GM12872 (cell line): Measurements from ENCODE around the gene WASF1.

Experiments used
- CTCF ChIP-seq: IDR thresholded peaks from 3 replicates; pipeline ENCODE4 v1.5.1; 2011; ENCODE audit warnings: low read depth, mild to moderate bottlenecking, low read length, moderate library complexity; ENCODE audit not compliant: insufficient read depth

WASF1 gene

DNA sequence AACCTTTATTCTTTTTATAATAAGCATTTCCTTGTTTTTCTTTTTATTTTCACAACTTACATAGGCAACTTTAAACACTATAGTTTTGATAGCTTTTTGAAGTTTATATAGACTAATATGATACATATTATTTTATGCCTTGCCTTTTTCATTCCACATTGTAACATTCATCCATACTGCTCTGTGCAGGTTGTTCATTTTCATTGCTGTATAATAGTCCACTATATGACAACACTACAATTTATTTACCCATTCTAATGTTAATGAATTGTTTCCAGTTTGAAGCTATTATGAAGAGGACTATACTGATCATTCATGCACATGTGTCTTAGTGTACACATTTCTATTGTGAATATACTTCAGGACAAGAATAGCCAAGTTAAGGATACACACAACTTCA, 49.1 kb downstream of the WASF1 start:
- no peak for TF ChIP-seq CTCF

DNA sequence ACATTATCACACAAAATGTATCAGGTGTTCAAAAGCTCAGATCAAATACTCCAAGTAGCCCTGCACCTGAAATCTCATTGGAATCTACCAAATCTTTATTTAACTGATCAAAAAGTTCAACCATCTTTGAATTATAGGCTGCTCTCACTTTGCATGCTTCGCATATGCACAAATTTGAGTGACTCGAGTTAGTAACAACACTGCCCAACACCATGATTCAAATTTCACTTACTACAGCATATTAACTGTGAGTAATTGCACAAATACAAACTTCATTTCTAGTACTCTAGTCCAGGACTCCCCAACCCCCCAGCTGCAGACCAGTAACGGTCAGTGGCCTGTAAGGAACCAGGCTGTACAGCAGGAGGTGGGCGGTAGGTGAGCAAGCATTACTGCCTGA, 51.1 kb downstream of the WASF1 start:
- no peak for TF ChIP-seq CTCF

DNA sequence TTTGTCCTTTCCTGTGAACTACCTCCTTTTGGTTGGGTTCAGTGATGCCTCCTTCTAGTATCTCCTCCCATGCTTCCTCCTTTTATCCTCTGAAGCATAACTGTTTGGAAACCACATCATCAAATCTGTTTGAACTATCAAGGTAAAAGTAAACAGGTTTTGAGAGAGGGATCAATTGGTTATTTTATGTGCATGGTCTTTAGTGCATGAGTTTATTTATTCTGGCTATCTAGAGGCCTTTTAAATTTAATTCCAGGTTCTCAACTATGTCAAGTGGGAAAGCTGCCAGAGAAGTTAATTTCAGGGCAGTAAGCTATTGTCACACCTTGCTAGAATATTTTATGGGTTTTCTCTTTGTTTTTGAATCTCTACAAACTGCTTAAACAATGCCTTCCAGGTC, 54.1 kb downstream of the WASF1 start:
- TF ChIP-seq CTCF = no peak

GRCh38 chr6:110116258-110116657, 63.2 kb downstream of the WASF1 start:
- no peak for TF ChIP-seq CTCF

DNA sequence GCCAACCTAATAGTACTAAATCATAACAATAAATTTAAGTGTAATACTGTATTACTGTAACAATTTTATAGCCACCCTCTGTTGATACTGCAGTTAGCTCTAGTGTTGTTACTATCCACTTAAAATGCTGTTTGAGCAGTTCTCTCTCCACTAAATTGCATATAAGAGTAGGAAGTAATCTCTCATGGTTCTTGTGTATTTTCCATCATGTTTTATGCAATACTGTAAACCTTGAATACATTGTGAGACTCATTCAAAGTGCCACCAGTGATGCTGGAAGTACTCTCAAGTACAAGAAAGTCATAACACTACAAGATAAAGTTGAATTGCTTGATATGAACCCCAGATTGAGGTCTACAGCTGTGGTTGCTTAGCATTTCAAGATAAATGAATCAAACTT, 65.5 kb downstream of the WASF1 start:
- no peak for TF ChIP-seq CTCF

- TF ChIP-seq CTCF = no peak
Measured at GRCh38 chr6:110105296-110105695, 74.2 kb downstream of the WASF1 start.

- no peak for TF ChIP-seq CTCF
Measured at GRCh38 chr6:110103260-110103659, 76.2 kb downstream of the WASF1 start.

GRCh38 chr6:110102411-110102810, 77.1 kb downstream of the WASF1 start:
- no peak for TF ChIP-seq CTCF
